K562 (cell line): ENCODE results near the gene DEDD2. TPM values are rescaled to one million over a fixed set of nuclear protein-coding genes. Genes with fewer than 3 reads are reported as not detected.

ENCODE experiments used
- ATF6 ChIP-seq: sonication (generic); formaldehyde crosslinking; IDR thresholded peaks from 2 replicates; pipeline ENCODE4 v1.4.0; 2020; ENCODE audit warnings: mild to moderate bottlenecking, missing genetic modification reagents
- BDP1 ChIP-seq: IDR thresholded peaks from 3 replicates; pipeline ENCODE4 v1.6.1; 2011; ENCODE audit not compliant: insufficient read length, insufficient read depth
- EGR1 ChIP-seq: fragments of 450-650 bp; conservative IDR thresholded peaks from 2 replicates; pipeline ENCODE4 v1.6.1; 2017; ENCODE audit warnings: mild to moderate bottlenecking
- ELF1 ChIP-seq: fragments of 200-800 bp; sonication (Bioruptor generic); IDR thresholded peaks from 2 replicates; pipeline ENCODE4 v1.6.1; 2016; ENCODE audit warnings: missing genetic modification characterization, missing compliant biosample characterization
- HDAC6 ChIP-seq: IDR thresholded peaks from 2 replicates; pipeline ENCODE4 v1.6.1; 2012; ENCODE audit warnings: low read depth, mild to moderate bottlenecking, control low read depth, inconsistent platforms, low read length, moderate library complexity
- HNRNPL ChIP-seq: fragments of 200-400 bp; formaldehyde crosslinking; IDR thresholded peaks from 2 replicates; pipeline ENCODE4 v1.6.1; 2017; ENCODE audit warnings: low read depth, mild to moderate bottlenecking, low read length
- MAFF ChIP-seq: IDR thresholded peaks from 2 replicates; pipeline ENCODE4 v1.6.1; 2012; ENCODE audit warnings: low read length, improper control_type of control experiment
- MCM7 ChIP-seq, 2 experiments: fragments of 450-650 bp; IDR thresholded peaks; 2 replicates each; pipeline ENCODE4 v1.6.1; 2016 to 2018
- NONO ChIP-seq, 2 experiments: fragments of 200-400 bp in 1 of 2; fragments of 450-650 bp in 1 of 2; formaldehyde crosslinking in 1 of 2; IDR thresholded peaks; 2 replicates each; pipeline ENCODE4 v1.6.1; 2017; ENCODE audit warnings: low read depth in 2 of 2, mild to moderate bottlenecking in 2 of 2, moderate library complexity in 2 of 2, low read length in 1 of 2
- PATZ1 ChIP-seq: fragments of 250-450 bp; sonication (Bioruptor Pico); IDR thresholded peaks from 2 replicates; pipeline ENCODE4 v1.5.0; 2020; ENCODE audit warnings: mild to moderate bottlenecking, borderline replicate concordance
- PML ChIP-seq: IDR thresholded peaks from 2 replicates; pipeline ENCODE4 v1.6.1; 2012; ENCODE audit warnings: low read length, inconsistent platforms
- POLR3G ChIP-seq: IDR thresholded peaks from 2 replicates; pipeline ENCODE4 v1.6.1; 2011; ENCODE audit not compliant: insufficient read length, insufficient replicate concordance; ENCODE audit errors: extremely low read depth
- SMARCA5 ChIP-seq: fragments of 450-650 bp; IDR thresholded peaks from 2 replicates; pipeline ENCODE4 v1.6.1; 2016
- SRF ChIP-seq, 2 experiments: fragments of 250-450, 450-650 bp in 1 of 2; sonication (Bioruptor Pico) in 1 of 2; sonication (generic) in 1 of 2; formaldehyde crosslinking; IDR thresholded peaks; 2 replicates each; pipeline versions ENCODE4 v1.5.0 to v1.5.1; 2020 to 2022; ENCODE audit warnings: mild to moderate bottlenecking in 1 of 2, missing genetic modification reagents in 1 of 2
- XRCC4 ChIP-seq: IDR thresholded peaks from one replicate; pipeline ENCODE4 v1.6.1; 2011; ENCODE audit not compliant: insufficient read depth, insufficient read length; ENCODE audit errors: extremely low read depth
- ZBTB17 ChIP-seq: fragments of 450-650 bp; formaldehyde crosslinking; IDR thresholded peaks from 2 replicates; pipeline ENCODE4 v1.4.0; 2020; ENCODE audit warnings: mild to moderate bottlenecking
- ZNF121 ChIP-seq: sonication (generic); formaldehyde crosslinking; conservative IDR thresholded peaks from 2 replicates; pipeline ENCODE4 v1.8.0; 2022; ENCODE audit warnings: missing genetic modification reagents
- ZNF146 ChIP-seq: IDR thresholded peaks from one replicate; pipeline ENCODE4 v1.6.1; 2018; ENCODE audit warnings: missing compliant biosample characterization; ENCODE audit not compliant: unreplicated experiment
- ZNF609 ChIP-seq: sonication (generic); formaldehyde crosslinking; IDR thresholded peaks from 2 replicates; pipeline ENCODE4 v1.8.1; 2023; ENCODE audit warnings: missing genetic modification reagents, mild to moderate bottlenecking, borderline replicate concordance
- ZNF830 ChIP-seq: fragments of 250-450 bp; sonication (Bioruptor Pico); IDR thresholded peaks from 2 replicates; pipeline ENCODE4 v1.5.0; 2021; ENCODE audit warnings: mild to moderate bottlenecking
- polyA plus RNA-seq, 8 experiments: library from polyadenylated mRNA; depleted of rRNA in 4 of 8; stranded (reverse) in 5 of 8; unstranded in 3 of 8; fragments of >200 nt; fragmentation: Nextera tagmentation in 2 of 8; fragmentation: Illumina TruSeq in 1 of 8; extraction: Ambion mirVana in 2 of 8; extraction: Trizol in 1 of 8; gene quantifications; 2 replicates each; pipeline versions ENCODE4 v1.2.1 to v1.2.3, GENCODE V29; 2011 to 2014; ENCODE audit warnings: inconsistent platforms in 1 of 8, missing spikeins in 1 of 8
- total RNA-seq, 7 experiments: library from RNA; depleted of rRNA in 6 of 7; stranded (reverse); fragments of >200 nt in 6 of 7; fragmentation: Illumina TruSeq in 2 of 7; extraction: Trizol in 2 of 7; gene quantifications; 2 replicates each; pipeline versions ENCODE4 v1.2.1 to v1.2.3, GENCODE V29; 2011 to 2021; ENCODE audit warnings: low replicate concordance in 1 of 7

DEDD2 gene
- total and polyA plus RNA-seq, 9 of the 15 experiments (the other 6 are each of a cell fraction or from before 2014, with no cell fraction given) = 4.3 to 43.0 (median 29.2) TPM

- TF ChIP-seq ZNF609 (CRISPR knock-in tag) = no peak
- no peak for TF ChIP-seq POLR3G
- no peak for TF ChIP-seq HDAC6
- TF ChIP-seq ZNF830 (CRISPR knock-in tag) = no peak
- no peak for TF ChIP-seq ELF1 (tag)
- no peak for TF ChIP-seq SRF (CRISPR knock-in tag; IDR thresholded peaks at IDR 0.05)
- 0 out of 2 replicates have a peak, but pooled peaks have one; percentile 55 for TF ChIP-seq PATZ1 (CRISPR knock-in tag)
- TF ChIP-seq BDP1 = no peak
- no peak for TF ChIP-seq HNRNPL
- TF ChIP-seq SMARCA5 = no peak
- no peak for TF ChIP-seq XRCC4
- no peak for TF ChIP-seq ZNF121 (CRISPR knock-in tag)
- no peak for TF ChIP-seq PML
- TF ChIP-seq ATF6 (CRISPR knock-in tag) = no peak
- TF ChIP-seq MCM7 (IDR thresholded peaks at IDR 0.05) = no peak
- no peak for TF ChIP-seq MAFF
- TF ChIP-seq ZNF146 (CRISPR knock-in tag) = no peak
- 0 out of 4 replicates have a peak, but pooled peaks of 1 of the 2 experiments have one; percentile 23 for TF ChIP-seq NONO (IDR thresholded peaks at IDR 0.05; ENCODE audit: low read depth in 2 of 2, low read length in 1 of 2)
- TF ChIP-seq ZBTB17 (CRISPR knock-in tag) = no peak
- TF ChIP-seq EGR1 = peak; percentile 33
These were observed 36.8 kb upstream of the DEDD2 start (continued) for GRCh38 chr19:42254089-42254849.
